HG02763 (cell line): ENCODE results near the gene LAT.

ENCODE experiments used
- ATAC-seq: cut with Tn5 transposase; IDR thresholded peaks from one replicate; pipeline ENCODE4 v1.9.1; 2021; ENCODE audit warnings: mild to moderate bottlenecking, moderate library complexity; ENCODE audit not compliant: unreplicated experiment

LAT gene

DNA sequence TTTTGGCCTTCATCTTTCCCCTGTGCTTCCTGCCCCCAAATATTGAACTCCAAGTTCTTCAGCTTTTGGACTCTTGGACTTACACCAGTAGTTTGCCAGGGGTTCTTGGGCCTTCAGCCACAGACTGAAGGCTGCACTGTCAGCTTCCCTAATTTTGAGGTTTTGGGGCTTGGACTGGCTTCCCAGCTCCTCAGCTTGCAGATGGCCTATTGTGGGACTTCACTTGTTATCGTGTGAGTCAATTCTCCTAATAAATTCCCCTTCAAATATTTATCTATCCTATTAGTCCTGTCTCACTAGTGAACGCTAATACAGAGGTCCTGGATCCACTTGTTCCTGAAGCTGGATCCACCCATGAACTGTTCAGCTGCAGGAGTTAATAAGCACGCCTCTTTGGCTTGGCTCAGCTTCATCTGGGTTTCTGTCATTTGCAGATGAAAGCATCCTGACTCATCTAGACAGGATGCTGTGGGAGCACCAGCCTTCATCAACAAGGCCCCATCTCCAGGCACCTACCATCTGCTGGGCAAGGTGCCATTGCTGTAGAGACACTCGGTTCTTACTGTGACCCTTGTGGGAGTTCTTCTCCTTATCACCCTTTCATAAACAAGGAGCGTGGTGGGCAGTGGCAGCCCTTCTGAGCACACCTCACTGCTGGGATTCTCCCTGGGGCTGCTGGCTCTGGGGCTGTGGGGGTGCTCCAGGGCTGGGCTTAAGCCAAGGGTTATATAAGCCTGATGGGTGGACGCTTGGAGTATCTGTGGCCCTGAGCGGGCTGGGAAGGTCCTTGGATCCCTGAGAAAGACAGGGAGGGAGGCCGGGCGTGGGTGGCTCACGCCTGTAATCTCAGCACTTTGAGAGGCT, 23.1 kb downstream of the LAT start:
- ATAC-seq: no peak

GRCh38 chr16:29009050-29009837, 24.4 kb downstream of the LAT start:
- ATAC-seq: no peak

- no peak for ATAC-seq
These were observed 24.9 kb downstream of the LAT start for GRCh38 chr16:29009838-29010166.

DNA sequence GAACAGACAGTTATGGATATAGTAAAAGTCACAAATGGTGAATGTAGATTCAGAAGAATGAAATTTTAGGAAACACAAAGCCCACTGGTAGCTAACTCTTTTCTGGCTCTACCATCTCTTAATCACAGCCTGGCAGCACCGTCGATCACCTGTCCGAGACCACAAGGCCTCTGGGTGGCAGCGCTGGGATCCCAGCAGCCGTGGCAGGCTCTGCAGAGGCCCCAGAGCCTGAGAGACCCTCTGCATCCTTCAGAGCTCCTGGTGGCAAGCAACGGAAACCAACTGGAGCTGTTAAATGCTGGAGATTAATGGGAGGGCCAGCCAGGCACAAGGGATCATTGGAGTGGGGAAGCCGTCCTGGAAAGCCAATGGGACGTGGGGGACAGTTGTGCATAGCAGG, 26.3 kb downstream of the LAT start:
- ATAC-seq: no peak

GRCh38 chr16:29011851-29012250, 27.0 kb downstream of the LAT start:
- no peak for ATAC-seq

DNA sequence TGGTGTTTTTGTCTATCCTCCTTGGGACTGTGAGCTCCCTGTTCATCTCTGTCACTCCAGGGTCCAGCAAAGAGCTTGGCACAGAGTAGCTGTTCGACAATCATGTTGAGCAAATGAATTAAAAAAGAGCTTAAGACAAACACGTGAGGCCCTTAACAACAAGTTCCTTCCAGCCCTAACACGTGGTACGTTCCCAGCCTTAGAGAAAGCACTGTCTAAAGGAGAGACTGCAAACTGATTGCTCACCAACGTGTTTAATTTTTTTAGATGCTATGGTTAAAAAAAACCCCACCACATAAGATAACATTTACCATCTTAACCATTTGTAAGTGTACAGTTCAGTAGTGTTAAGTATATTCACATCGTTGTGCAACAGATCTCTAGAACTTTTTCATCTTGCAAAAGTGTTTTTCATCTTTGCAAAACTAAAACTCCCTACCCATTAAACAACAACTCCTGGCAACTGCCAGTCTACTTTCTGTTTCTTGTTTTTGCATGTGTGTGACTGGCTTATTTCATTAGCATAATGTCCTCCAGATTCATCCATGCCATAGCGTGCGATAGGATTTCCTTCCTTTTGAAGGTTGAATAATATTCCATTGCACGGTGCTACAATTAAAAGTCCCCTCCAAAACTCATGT, 28.2 kb downstream of the LAT start:
- no peak for ATAC-seq

GRCh38 chr16:29014561-29015069, 29.8 kb downstream of the LAT start:
- no peak for ATAC-seq

DNA sequence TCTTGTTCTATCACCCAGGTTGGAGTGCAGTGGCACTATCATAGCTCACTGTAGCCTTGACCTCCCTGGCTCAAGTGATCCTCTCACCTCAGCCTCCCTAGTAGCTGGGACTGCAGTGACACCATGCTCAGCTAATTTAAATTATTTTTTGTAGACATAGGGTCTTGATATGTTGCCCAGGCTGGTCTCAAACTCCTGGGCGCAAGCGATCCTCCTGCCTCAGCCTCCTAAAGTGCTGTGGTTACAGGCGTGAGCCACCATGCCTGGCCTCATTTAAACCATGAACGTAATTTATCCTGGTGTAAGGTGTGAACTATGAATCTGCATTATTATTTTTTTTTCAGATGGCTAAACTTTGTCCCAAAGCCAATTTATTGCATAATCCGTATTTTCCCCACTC, 37.3 kb downstream of the LAT start:
- ATAC-seq: no peak

GRCh38 chr16:29023279-29024277, 38.7 kb downstream of the LAT start:
- ATAC-seq: no peak

DNA sequence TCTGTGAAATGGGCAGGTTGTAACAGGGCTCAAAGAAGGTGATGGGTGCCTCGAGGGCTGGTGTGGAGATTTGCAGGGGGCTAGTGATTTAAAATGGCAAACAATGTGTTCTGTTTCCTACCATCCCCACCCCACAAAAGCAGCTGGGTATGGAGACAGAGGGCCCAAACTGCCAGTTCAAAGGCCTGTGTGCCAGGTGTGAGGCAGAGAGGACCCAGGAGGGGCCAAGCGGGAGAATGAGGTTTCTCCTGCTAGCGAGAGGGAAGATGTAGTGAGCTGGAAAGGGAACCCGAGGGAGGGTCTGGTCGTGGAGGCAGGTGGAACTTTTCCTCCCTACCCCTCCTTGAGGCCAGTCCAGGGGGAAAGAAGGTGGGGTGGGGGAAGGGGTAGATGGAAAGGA, 39.4 kb downstream of the LAT start:
- no peak for ATAC-seq

DNA sequence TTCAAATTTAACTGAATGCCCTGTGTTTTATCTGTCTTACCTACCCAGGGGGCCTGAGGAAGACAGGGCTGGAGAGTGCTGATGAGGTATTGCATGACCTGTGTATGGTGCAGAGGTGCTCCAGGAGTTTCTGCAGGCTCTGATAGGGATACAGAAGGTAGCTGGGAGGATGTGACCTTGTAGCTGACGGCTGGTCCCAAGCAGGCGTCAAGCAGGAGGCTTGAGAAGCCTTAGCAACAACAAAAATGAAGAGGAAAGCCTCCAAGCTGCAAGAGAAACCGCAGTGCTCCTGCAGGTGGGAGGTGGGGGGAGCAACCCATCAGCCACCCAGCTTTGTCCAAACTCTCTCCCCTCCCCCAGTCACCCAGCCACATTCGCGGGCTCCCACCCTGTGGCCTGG, 40.4 kb downstream of the LAT start:
- ATAC-seq: no peak

- no peak for ATAC-seq
These were observed 40.9 kb downstream of the LAT start for GRCh38 chr16:29025735-29026134.

- no peak for ATAC-seq
These were observed 43.8 kb downstream of the LAT start for GRCh38 chr16:29028457-29029167.

GRCh38 chr16:29029168-29029994, 44.5 kb downstream of the LAT start:
- no peak for ATAC-seq

DNA sequence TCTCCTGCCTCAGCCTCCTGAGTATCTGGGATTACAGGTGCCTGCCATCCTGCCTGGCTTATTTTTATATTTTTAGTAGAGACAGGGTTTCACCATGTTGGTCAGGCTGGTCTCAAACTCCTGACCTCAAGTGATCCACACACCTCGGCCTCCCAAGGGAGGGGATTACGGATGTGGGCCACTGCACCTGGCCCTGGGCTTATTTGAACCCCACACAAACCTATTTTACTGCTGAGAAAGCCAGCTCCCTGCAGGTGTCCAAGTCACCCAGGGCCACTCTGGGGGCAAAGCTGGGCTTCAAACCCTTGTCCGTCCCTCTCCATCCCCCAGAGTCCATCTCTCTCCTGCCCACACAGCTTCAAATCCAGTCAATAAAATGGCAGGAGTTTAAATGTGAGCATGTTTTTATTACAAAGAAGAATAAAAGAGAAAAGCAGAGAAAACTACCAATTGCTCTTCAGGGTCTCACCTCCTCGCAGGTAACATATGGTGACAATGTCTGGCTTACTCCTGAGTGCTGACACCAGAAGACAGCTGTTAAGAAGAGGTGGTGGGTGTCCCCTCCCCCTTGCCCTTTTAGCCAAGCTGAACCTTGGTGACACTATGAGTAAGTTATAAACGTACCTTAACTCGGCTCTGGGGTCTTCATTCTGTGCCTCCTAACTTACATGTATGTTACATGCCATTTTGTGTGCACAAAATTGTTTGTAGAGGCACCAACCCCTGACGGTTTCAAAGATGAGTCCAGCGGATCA, 45.4 kb downstream of the LAT start:
- ATAC-seq: no peak
